Measurements from ENCODE around the gene ITIH1. TPM values are rescaled to one million over a fixed set of nuclear protein-coding genes. Genes with fewer than 3 reads are reported as not detected.

The ITIH1 gene
- total RNA-seq, 3 donors from 2014 or later (not counting 1 experiment from before 2014, with no cell fraction given), result 0.56 TPM; not detected in 2

- intact Hi-C loops (cut with micrococcal nuclease), result loop anchor here (10.0 kb wide), 1 partner anchor 95 kb away; no protein-coding TSS in a partner anchor
- H3K36me3 ChIP-seq (ENCODE audit: control insufficient read depth, insufficient read depth, low read length), result peaks cover 19% of the 10 kb centered on the region
- WGBS (ENCODE audit: insufficient coverage), result 64% methylated on average over 23 of the region's 23 CpGs
These were observed 62.6 kb downstream of the ITIH1 start for GRCh38 chr3:52839892-52840545.

GRCh38 chr3:52841211-52841980 lies 64.0 kb downstream of the ITIH1 start:
- no peak for ATAC-seq
- Mint-ChIP-seq H3K27me3 (ENCODE audit: low read depth in 2 of 2) (no peaks in the 10 kb centered on the region), H3K36me3 (no peaks in the 10 kb centered on the region), H3K9me3 (no peaks in the 10 kb centered on the region), H3K4me1 (peaks cover 50 to 65% of the 10 kb centered on the region in 2 donors), H3K4me3 (peak overlapping the region; percentile 10), H3K27ac (peak overlapping the region in 1 of 2 donors; percentile 66)
- TF ChIP-seq CTCF (IDR thresholded peaks at IDR 0.05), result no peak
- Histone ChIP-seq H3K36me3 (ENCODE audit: control insufficient read depth, insufficient read depth, low read length) (peaks cover 15% of the 10 kb centered on the region), H3K4me1 (ENCODE audit: control insufficient read depth, insufficient read depth, low read length) (peaks cover 58% of the 10 kb centered on the region), H3K4me3 (ENCODE audit: low read length) (no peak overlapping the region), H3K9me3 (ENCODE audit: control insufficient read depth, insufficient read depth, low read length) (no peaks in the 10 kb centered on the region), H3K27me3 (ENCODE audit: control insufficient read depth, insufficient read depth, low read length) (no peaks in the 10 kb centered on the region), H3K27ac (ENCODE audit: low read length) (peak overlapping the region; percentile 73)
- 83% methylated on average over 12 of the region's 12 CpGs for WGBS (ENCODE audit: insufficient coverage)
- DNase-seq, result no peak
- intact Hi-C loops (cut with micrococcal nuclease), result loop anchor here (10.0 kb wide), 1 partner anchor 93 kb away; no protein-coding TSS in a partner anchor

More at GRCh38 chr3:52839892-52840545, 62.6 kb downstream of the ITIH1 start:
- Mint-ChIP-seq H3K4me1 (peaks cover 51 to 78% of the 10 kb centered on the region in 2 donors), H3K4me3 (peak overlapping the region; percentile 80), H3K9me3 (no peaks in the 10 kb centered on the region), H3K36me3 (no peaks in the 10 kb centered on the region), H3K27ac (peak overlapping the region; percentile 63 to 83), H3K27me3 (ENCODE audit: low read depth in 2 of 2) (no peaks in the 10 kb centered on the region)
- H3K27ac ChIP-seq (ENCODE audit: low read length), result peak overlapping the region; percentile 73
- no peaks in the 10 kb centered on the region for H3K27me3 ChIP-seq (ENCODE audit: control insufficient read depth, insufficient read depth, low read length)
- H3K4me3 ChIP-seq (ENCODE audit: low read length), result no peak overlapping the region
- no peak for DNase-seq
- peaks cover 66% of the 10 kb centered on the region for H3K4me1 ChIP-seq (ENCODE audit: control insufficient read depth, insufficient read depth, low read length)
- no peak for TF ChIP-seq CTCF (IDR thresholded peaks at IDR 0.05)
- H3K9me3 ChIP-seq (ENCODE audit: control insufficient read depth, insufficient read depth, low read length), result no peaks in the 10 kb centered on the region
- ATAC-seq, result peak in 2 of 3 donors; percentile 22 to 43

Other genes with a start within 250 kb of the ITIH1 start
- 10 to 100 TPM in 1 of 3 donors, 1 to 10 TPM in 2; 2.2 to 10.7 (median 2.2) TPM for gene NT5DC2, start 243.7 kb upstream of the ITIH1 start, total RNA-seq
- gene UQCC5, start 241.0 kb upstream of the ITIH1 start, total RNA-seq, result 1 to 10 TPM; 4.1 to 9.5 (median 7.3) TPM
- gene PBRM1, start 91.7 kb upstream of the ITIH1 start, total RNA-seq, result 10 to 100 TPM; 70.2 to 79.7 (median 76.6) TPM
- gene GNL3, start 91.6 kb upstream of the ITIH1 start, total RNA-seq, result 10 to 100 TPM; 70.7 to 81.1 (median 70.9) TPM
- gene GLT8D1, start 71.8 kb upstream of the ITIH1 start, total RNA-seq, result 10 to 100 TPM; 31.1 to 39.4 (median 38.2) TPM
- 10 to 100 TPM; 52.4 to 64.4 (median 57.3) TPM for gene SPCS1, start 71.5 kb upstream of the ITIH1 start, total RNA-seq
- 10 to 100 TPM; 13.8 to 19.5 (median 15.5) TPM for gene NEK4, start 6.7 kb upstream of the ITIH1 start, total RNA-seq
- gene ITIH3, start 17.2 kb downstream of the ITIH1 start, total RNA-seq, result not detected
- gene ITIH4, start 53.1 kb downstream of the ITIH1 start, total RNA-seq, result 10 to 100 TPM; 28.2 to 33.0 (median 32.8) TPM
- 1 to 10 TPM; 5.3 to 7.7 (median 6.8) TPM for gene MUSTN1, start 57.4 kb downstream of the ITIH1 start, total RNA-seq
- 10 to 100 TPM; 24.6 to 35.0 (median 33.1) TPM for gene STIMATE, start 119.9 kb downstream of the ITIH1 start, total RNA-seq